OCI-LY7 (cell line): ENCODE results near the gene KIAA1217. TPM values are rescaled to one million over a fixed set of nuclear protein-coding genes. Genes with fewer than 3 reads are reported as not detected.

Source experiments
- BruUV-seq: library from RNA; stranded (reverse); fragments of 400-500 nt; replicated peaks from 2 replicates; lab custom pipeline; 2021; lab: Mats Ljungman, UMichigan
- CTCF ChIA-PET: fragments of 300-600 bp; sonication (Branson Sonifier 250); formaldehyde crosslinking; loops from one replicate; lab custom pipeline; 2022; ENCODE audit warnings: antibody characterized with exemption; ENCODE audit not compliant: unreplicated experiment; lab: Charles Lee
- POLR2A ChIA-PET: fragments of 300-600 bp; sonication (Branson Sonifier 250); formaldehyde crosslinking; loops from one replicate; lab custom pipeline; 2022; ENCODE audit warnings: antibody characterized with exemption; lab: Charles Lee
- DNase-seq: peaks from one replicate; pipeline ENCODE4 v3.0.0-alpha.2; 2015; ENCODE audit warnings: low spot score
- H2AFZ ChIP-seq: fragments of 200-600 bp; sonication (generic), shearing (Covaris generic); 2 replicates; pipeline ENCODE4 v1.6.1; 2014; ENCODE audit warnings: mild to moderate bottlenecking, antibody characterized with exemption, low read length, moderate library complexity
- H3K27ac ChIP-seq: fragments of 200-600 bp; sonication (generic); 2 replicates; pipeline ENCODE4 v1.5.1; 2014; ENCODE audit warnings: mixed run types, low read depth, mild to moderate bottlenecking, moderate library complexity, low read length, inconsistent platforms; ENCODE audit not compliant: poor library complexity, severe bottlenecking
- H3K36me3 ChIP-seq: fragments of 200-600 bp; sonication (generic); 2 replicates; pipeline ENCODE4 v1.6.1; 2014; ENCODE audit warnings: mild to moderate bottlenecking, antibody characterized with exemption, low read length, moderate library complexity, mixed read lengths; ENCODE audit not compliant: insufficient read depth
- H3K4me1 ChIP-seq: fragments of 200-600 bp; sonication (generic); 2 replicates; pipeline ENCODE4 v1.5.1; 2014; ENCODE audit warnings: mild to moderate bottlenecking, low read length; ENCODE audit not compliant: insufficient read depth, poor library complexity, severe bottlenecking
- H3K4me2 ChIP-seq: fragments of 200-600 bp; sonication (generic); 2 replicates; pipeline ENCODE4 v1.6.1; 2014; ENCODE audit warnings: mild to moderate bottlenecking, low read length
- H3K4me3 ChIP-seq: fragments of 200-600 bp; sonication (generic); 2 replicates; pipeline ENCODE4 v1.5.1; 2014; ENCODE audit warnings: mild to moderate bottlenecking, low read depth, low read length; ENCODE audit not compliant: poor library complexity, severe bottlenecking
- H3K79me2 ChIP-seq: fragments of 200-600 bp; sonication (generic); 2 replicates; pipeline ENCODE4 v1.6.1; 2016; ENCODE audit warnings: low read depth, mild to moderate bottlenecking, low read length, moderate library complexity, mixed read lengths; ENCODE audit not compliant: insufficient read depth
- H3K9me2 ChIP-seq: fragments of 200-600 bp; sonication (generic); 2 replicates; pipeline ENCODE4 v1.6.1; 2016; ENCODE audit warnings: mild to moderate bottlenecking, low read length, mixed read lengths; ENCODE audit not compliant: insufficient read depth
- H3K9me3 ChIP-seq: fragments of 200-600 bp; sonication (generic); 2 replicates; pipeline ENCODE4 v1.6.1; 2014; ENCODE audit warnings: mild to moderate bottlenecking, mixed run types, low read length, mixed read lengths
- H4K20me1 ChIP-seq: fragments of 200-600 bp; sonication (generic); 2 replicates; pipeline ENCODE4 v1.6.1; 2014; ENCODE audit warnings: mild to moderate bottlenecking, antibody characterized with exemption, low read length, moderate library complexity, mixed read lengths; ENCODE audit not compliant: insufficient read depth
- CTCF ChIP-seq: fragments of 200-600 bp; sonication (generic); conservative IDR thresholded peaks from 2 replicates; pipeline ENCODE4 v1.5.1; 2014; ENCODE audit warnings: mild to moderate bottlenecking, antibody characterized with exemption, low read length, moderate library complexity, mixed read lengths
- EZH2phosphoT487 ChIP-seq: fragments of 200-600 bp; sonication (generic); IDR thresholded peaks from 2 replicates; pipeline ENCODE4 v1.6.1; 2018; ENCODE audit warnings: low read depth, borderline replicate concordance, mild to moderate bottlenecking, mixed run types, antibody characterized with exemption, low read length, moderate library complexity, mixed read lengths
- intact Hi-C: fragments of 100-400 bp; cut with micrococcal nuclease; formaldehyde crosslinking; loops from one replicate; pipeline ENCODE4 v1.10.0; 2022; ENCODE audit not compliant: unreplicated experiment
- total RNA-seq, 2 experiments: library from RNA; depleted of rRNA in 1 of 2; stranded (reverse); fragments of >200 nt in 1 of 2; shearing (Covaris generic) in 1 of 2; gene quantifications; 2 replicates each; pipeline ENCODE4 v1.2.3, GENCODE V29; 2014 to 2022

The KIAA1217 gene
- total RNA-seq, 2 experiments from 2014 or later, result not detected

GRCh38 chr10:24536636-24537035 lies 327.7 kb downstream of the KIAA1217 start:
- TF ChIP-seq CTCF (no peak), EZH2phosphoT487 (no peak)
- Histone ChIP-seq H3K4me1 (no peaks in the 10 kb centered on the region), H3K4me2 (no peak overlapping the region), H3K79me2 (no peaks in the 10 kb centered on the region), H3K36me3 (no peaks in the 10 kb centered on the region), H3K9me3 (no peaks in the 10 kb centered on the region), H3K4me3 (no peak overlapping the region), H2AFZ (no peak overlapping the region), H4K20me1 (no peaks in the 10 kb centered on the region), H3K27ac (no peak overlapping the region), H3K9me2 (no peaks in the 10 kb centered on the region)
- DNase-seq, result no peak
- no TSS peak for BruUV-seq
- POLR2A ChIA-PET, result no interaction called here
- CTCF ChIA-PET, result no interaction called here
- intact Hi-C loops, result no loop called here

- DNase-seq, result no peak
- no TSS peak for BruUV-seq
- Histone ChIP-seq H2AFZ (no peak overlapping the region), H3K9me3 (no peaks in the 10 kb centered on the region), H3K36me3 (no peaks in the 10 kb centered on the region), H3K27ac (no peak overlapping the region), H3K4me3 (no peak overlapping the region), H3K4me2 (no peak overlapping the region), H3K4me1 (no peaks in the 10 kb centered on the region), H4K20me1 (no peaks in the 10 kb centered on the region), H3K9me2 (no peaks in the 10 kb centered on the region), H3K79me2 (no peaks in the 10 kb centered on the region)
- intact Hi-C loops, result no loop called here
- CTCF ChIA-PET, result no interaction called here
- POLR2A ChIA-PET, result no interaction called here
- TF ChIP-seq CTCF, result no peak
- no peak for TF ChIP-seq EZH2phosphoT487
These were observed 332.4 kb downstream of the KIAA1217 start for GRCh38 chr10:24541239-24541753.

- no peak overlapping the region for H2AFZ ChIP-seq
- intact Hi-C loops, result no loop called here
- H3K9me2 ChIP-seq, result no peaks in the 10 kb centered on the region
- POLR2A ChIA-PET, result no interaction called here
- H4K20me1 ChIP-seq, result no peaks in the 10 kb centered on the region
- CTCF ChIA-PET, result no interaction called here
- no peak overlapping the region for H3K27ac ChIP-seq
- no peaks in the 10 kb centered on the region for H3K4me1 ChIP-seq
- no peaks in the 10 kb centered on the region for H3K36me3 ChIP-seq
- no peak overlapping the region for H3K4me2 ChIP-seq
- H3K9me3 ChIP-seq, result no peaks in the 10 kb centered on the region
- no peak for TF ChIP-seq EZH2phosphoT487
- TF ChIP-seq CTCF, result no peak
- no TSS peak for BruUV-seq
- no peaks in the 10 kb centered on the region for H3K79me2 ChIP-seq
- no peak overlapping the region for H3K4me3 ChIP-seq
- no peak for DNase-seq
These were observed 333.7 kb downstream of the KIAA1217 start for GRCh38 chr10:24542314-24543270.
